HepG2 (cell line): ENCODE results near the gene IL24.

ENCODE experiments used
- CBX5 ChIP-seq: sonication (generic); formaldehyde crosslinking; IDR thresholded peaks from 2 replicates; pipeline ENCODE4 v1.4.0; 2020; ENCODE audit warnings: missing genetic modification reagents, borderline replicate concordance
- GABPB1 ChIP-seq: IDR thresholded peaks from 2 replicates; pipeline ENCODE4 v1.6.1; 2016; ENCODE audit warnings: mild to moderate bottlenecking, missing genetic modification reagents, moderate library complexity, missing compliant biosample characterization
- GPN1 ChIP-seq: sonication (generic); formaldehyde crosslinking; IDR thresholded peaks from 2 replicates; pipeline ENCODE4 v1.5.1; 2020; ENCODE audit warnings: missing genetic modification reagents, borderline replicate concordance
- MED13 ChIP-seq: sonication (generic); formaldehyde crosslinking; IDR thresholded peaks from 2 replicates; pipeline ENCODE4 v1.5.0; 2020; ENCODE audit warnings: missing genetic modification reagents
- PRDM10 ChIP-seq: sonication (generic); formaldehyde crosslinking; IDR thresholded peaks from 2 replicates; pipeline ENCODE4 v1.4.0; 2020; ENCODE audit warnings: low read depth, missing genetic modification reagents
- TEAD2 ChIP-seq: sonication (generic); formaldehyde crosslinking; IDR thresholded peaks from 2 replicates; pipeline ENCODE4 v1.9.0; 2021; ENCODE audit warnings: missing genetic modification reagents

DNA sequence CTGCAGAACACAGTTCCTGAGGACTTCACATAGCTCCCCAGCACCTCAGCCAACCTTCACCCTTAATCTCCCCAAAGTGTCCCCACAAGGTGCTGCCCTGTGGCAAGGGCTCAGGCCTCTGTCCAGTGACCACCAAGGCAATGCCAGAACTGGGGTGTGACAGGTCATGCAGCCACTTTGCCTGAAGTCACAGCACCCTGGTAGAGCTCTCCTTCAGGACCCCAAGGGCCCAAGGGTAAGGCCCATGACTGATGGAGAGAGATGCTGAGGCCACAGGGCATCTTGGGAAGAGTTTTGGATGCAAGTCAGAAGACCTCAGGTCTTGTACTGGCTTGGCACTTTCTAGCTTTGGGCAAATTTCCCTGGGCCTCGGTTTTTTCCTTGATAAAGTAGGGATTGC is 25.3 kb downstream of the IL24 start:
- TF ChIP-seq MED13 (CRISPR knock-in tag) (no peak), GABPB1 (CRISPR knock-in tag) (no peak), CBX5 (no peak), TEAD2 (no peak), PRDM10 (CRISPR knock-in tag) (no peak), GPN1 (CRISPR knock-in tag) (no peak)
